SK-N-SH (cell line): ENCODE results near the gene DAB1. TPM values are rescaled to one million over a fixed set of nuclear protein-coding genes. Genes with fewer than 3 reads are reported as not detected.

ENCODE experiments used
- CTCF ChIA-PET: fragments of 300-600, 350-600 bp; formaldehyde crosslinking; extraction: SDS; loops from one replicate; lab custom pipeline; 2021; lab: Yijun Ruan, JAX
- POLR2A ChIA-PET: fragments of 350-600 bp; sonication (Branson Sonifier 250); formaldehyde crosslinking; extraction: SDS; loops from one replicate; lab custom pipeline; 2020; ENCODE audit warnings: antibody characterized with exemption, inconsistent platforms; lab: Yijun Ruan, JAX
- DNase-seq: peaks from one replicate; pipeline ENCODE4 v3.0.0; 2012
- H2AFZ ChIP-seq: fragments of 200-600 bp; sonication (generic); 2 replicates; pipeline ENCODE4 v1.8.1; 2016; ENCODE audit warnings: antibody characterized with exemption, mild to moderate bottlenecking, low read depth
- H3F3A ChIP-seq: fragments of 200-600 bp; sonication (generic); replicated peaks from 2 replicates; pipeline ENCODE3; 2016; ENCODE audit warnings: antibody characterized with exemption, mild to moderate bottlenecking; ENCODE audit not compliant: insufficient read depth
- H3K27ac ChIP-seq, 2 experiments: fragments of 200-500 bp in 1 of 2; fragments of 200-600 bp in 1 of 2; sonication (Bioruptor generic) in 1 of 2; sonication (generic), shearing (Covaris generic) in 1 of 2; 2 replicates each; pipeline versions ENCODE4 v1.5.1 to v1.6.1; 2014 to 2016; ENCODE audit warnings: low read depth in 2 of 2, inconsistent platforms in 1 of 2, low read length in 1 of 2, mild to moderate bottlenecking in 1 of 2, mixed read lengths in 1 of 2
- H3K27me3 ChIP-seq: fragments of 200-600 bp; sonication (generic), shearing (Covaris generic); 2 replicates; pipeline ENCODE4 v1.6.1; 2016; ENCODE audit warnings: mixed run types; ENCODE audit not compliant: insufficient read depth
- H3K36me3 ChIP-seq, 2 experiments: fragments of 200-500 bp in 1 of 2; fragments of 200-600 bp in 1 of 2; sonication (Bioruptor generic) in 1 of 2; sonication (generic) in 1 of 2; replicated peaks in 1 of 2; 2 replicates each; pipeline versions ENCODE3 to v1.5.1; 2014 to 2016; ENCODE audit warnings: low read length in 1 of 2, mild to moderate bottlenecking in 1 of 2; ENCODE audit not compliant: insufficient read depth in 2 of 2, control insufficient read depth in 1 of 2
- H3K4me1 ChIP-seq, 2 experiments: fragments of 200-500 bp in 1 of 2; fragments of 200-600 bp in 1 of 2; sonication (Bioruptor generic) in 1 of 2; sonication (generic), shearing (Covaris generic) in 1 of 2; 2 replicates each; pipeline versions ENCODE4 v1.5.1 to v1.6.1; 2014 to 2016; ENCODE audit warnings: low read depth in 1 of 2, low read length in 1 of 2, mixed run types in 1 of 2; ENCODE audit not compliant: insufficient read depth in 2 of 2, control insufficient read depth in 1 of 2
- H3K4me2 ChIP-seq: fragments of 200-600 bp; sonication (generic), shearing (Covaris generic); 2 replicates; pipeline ENCODE4 v1.6.1; 2017; ENCODE audit warnings: mixed run types
- H3K4me3 ChIP-seq, 2 experiments: fragments of 200-500 bp in 1 of 2; fragments of 200-600 bp in 1 of 2; sonication (Bioruptor generic) in 1 of 2; sonication (generic), shearing (Covaris generic) in 1 of 2; 2 replicates each; pipeline versions ENCODE4 v1.5.1 to v1.8.1; 2014 to 2016; ENCODE audit warnings: low read depth in 2 of 2, inconsistent platforms in 1 of 2, low read length in 1 of 2, mild to moderate bottlenecking in 1 of 2, mixed read lengths in 1 of 2, moderate library complexity in 1 of 2
- H3K79me2 ChIP-seq: fragments of 200-600 bp; sonication (generic); 2 replicates; pipeline ENCODE4 v1.8.1; 2017; ENCODE audit warnings: mild to moderate bottlenecking; ENCODE audit not compliant: insufficient read depth
- H3K9ac ChIP-seq: fragments of 200-600 bp; sonication (generic); 2 replicates; pipeline ENCODE4 v1.6.1; 2017; ENCODE audit warnings: mixed run types
- H3K9me2 ChIP-seq: fragments of 200-600 bp; sonication (generic); 2 replicates; pipeline ENCODE4 v1.6.1; 2017; ENCODE audit warnings: mixed run types
- H3K9me3 ChIP-seq: fragments of 200-600 bp; sonication (generic); 2 replicates; pipeline ENCODE4 v1.6.1; 2017; ENCODE audit warnings: mixed run types, mild to moderate bottlenecking, moderate library complexity
- H4K20me1 ChIP-seq: fragments of 200-600 bp; sonication (generic); 2 replicates; pipeline ENCODE4 v1.6.1; 2017; ENCODE audit warnings: mild to moderate bottlenecking, mixed run types; ENCODE audit not compliant: insufficient read depth
- CHD2 ChIP-seq: fragments of 150-350 bp; IDR thresholded peaks from 2 replicates; pipeline ENCODE4 v1.6.1; 2018; ENCODE audit warnings: low read length; ENCODE audit not compliant: partially characterized antibody
- FOSL2 ChIP-seq: IDR thresholded peaks from 2 replicates; pipeline ENCODE4 v1.4.0; 2012; ENCODE audit warnings: low read depth, mild to moderate bottlenecking, moderate library complexity, borderline replicate concordance
- FOXM1 ChIP-seq: IDR thresholded peaks from 2 replicates; pipeline ENCODE4 v1.4.0; 2012; ENCODE audit warnings: low read depth, mild to moderate bottlenecking
- IRF3 ChIP-seq: fragments of 150-350 bp; IDR thresholded peaks from 2 replicates; pipeline ENCODE4 v1.6.1; 2016; ENCODE audit warnings: mild to moderate bottlenecking, low read depth, low read length
- MAX ChIP-seq: IDR thresholded peaks from 2 replicates; pipeline ENCODE4 v1.4.0; 2012; ENCODE audit warnings: low read depth
- NFIC ChIP-seq: IDR thresholded peaks from 2 replicates; pipeline ENCODE4 v1.4.0; 2012; ENCODE audit warnings: borderline replicate concordance
- NRF1 ChIP-seq: IDR thresholded peaks from 2 replicates; pipeline ENCODE4 v1.6.1; 2012; ENCODE audit warnings: low read depth, mild to moderate bottlenecking, low read length
- RCOR1 ChIP-seq: fragments of 150-350 bp; IDR thresholded peaks from 2 replicates; pipeline ENCODE4 v1.6.1; 2017; ENCODE audit warnings: antibody characterized with exemption, low read length
- TAF1 ChIP-seq: IDR thresholded peaks from 2 replicates; pipeline ENCODE4 v1.6.1; 2012; ENCODE audit warnings: low read depth, mild to moderate bottlenecking, low read length, moderate library complexity, borderline replicate concordance
- TEAD4 ChIP-seq: IDR thresholded peaks from 2 replicates; pipeline ENCODE4 v1.4.0; 2012; ENCODE audit warnings: mild to moderate bottlenecking, borderline replicate concordance; ENCODE audit not compliant: insufficient read depth
- ZBTB33 ChIP-seq: IDR thresholded peaks from 2 replicates; pipeline ENCODE4 v1.4.0; 2012; ENCODE audit warnings: low read depth, borderline replicate concordance
- WGBS: methylation state at CpG from one replicate; pipeline ENCODE4 v1.1.6; 2017; ENCODE audit warnings: low lambda C conversion rate; 5-methylcytosine and 5-hydroxymethylcytosine counted together
- polyA plus RNA-seq, 3 experiments: library from polyadenylated mRNA; depleted of rRNA; stranded (reverse); fragments of >200 nt; gene quantifications; 2 replicates each; pipeline ENCODE4 v1.2.3, GENCODE V29; 2012

Gene DAB1
- polyA plus RNA-seq, 1 of the 3 experiments (the other 2 are of a cell fraction), result 2.9 TPM

- POLR2A ChIA-PET, result no interaction called here
- WGBS, result 39% methylated on average over 4 of the region's 4 CpGs
Measured at GRCh38 chr1:57319165-57319564, 104.7 kb downstream of the DAB1 start.

GRCh38 chr1:57316861-57317260, 107.0 kb downstream of the DAB1 start:
- no peak overlapping the region for H2AFZ ChIP-seq
- ChIA-PET POLR2A (no interaction called here), CTCF (interaction anchor here (0.6 kb wide), 1 partner anchor 19 kb away, joined by 3 read pairs; no protein-coding TSS in a partner anchor)
- no peaks in the 10 kb centered on the region for H3K27me3 ChIP-seq
- H3K9ac ChIP-seq, result no peak overlapping the region
- no peaks in the 10 kb centered on the region for H3K9me3 ChIP-seq
- 45% methylated on average over 4 of the region's 4 CpGs for WGBS
- H3K27ac ChIP-seq, result no peak overlapping the region
- H3K4me3 ChIP-seq, result no peak overlapping the region
- H4K20me1 ChIP-seq, result no peaks in the 10 kb centered on the region
- no peak overlapping the region for H3K4me2 ChIP-seq
- no peaks in the 10 kb centered on the region for H3F3A ChIP-seq
- no peaks in the 10 kb centered on the region for H3K4me1 ChIP-seq
- H3K79me2 ChIP-seq, result no peaks in the 10 kb centered on the region
- DNase-seq, result no peak
- H3K36me3 ChIP-seq, result no peaks in the 10 kb centered on the region
- no peaks in the 10 kb centered on the region for H3K9me2 ChIP-seq
- TF ChIP-seq FOXM1, result no peak
- TF ChIP-seq RCOR1, result no peak

More at GRCh38 chr1:57319165-57319564, 104.7 kb downstream of the DAB1 start:
- DNase-seq, result no peak
- no peaks in the 10 kb centered on the region for H3K9me3 ChIP-seq
- no peak overlapping the region for H2AFZ ChIP-seq
- H3K4me1 ChIP-seq, result no peaks in the 10 kb centered on the region
- TF ChIP-seq FOXM1 (no peak), ZBTB33 (no peak), RCOR1 (no peak), MAX (no peak), FOSL2 (no peak), CHD2 (no peak), TEAD4 (no peak), NRF1 (no peak), TAF1 (no peak), NFIC (no peak), IRF3 (no peak)
- H3F3A ChIP-seq, result no peaks in the 10 kb centered on the region
- H4K20me1 ChIP-seq, result no peaks in the 10 kb centered on the region
- CTCF ChIA-PET, result interaction anchor here (0.6 kb wide), 1 partner anchor 13 kb away, joined by 3 read pairs; no protein-coding TSS in a partner anchor
- H3K4me2 ChIP-seq, result no peak overlapping the region
- H3K36me3 ChIP-seq, result no peaks in the 10 kb centered on the region
- no peaks in the 10 kb centered on the region for H3K79me2 ChIP-seq
- H3K4me3 ChIP-seq, result no peak overlapping the region
- no peaks in the 10 kb centered on the region for H3K27me3 ChIP-seq
- no peaks in the 10 kb centered on the region for H3K9me2 ChIP-seq
- no peak overlapping the region for H3K9ac ChIP-seq
- H3K27ac ChIP-seq, result no peak overlapping the region
